Measurements from ENCODE around the gene CPNE8.

- TF ChIP-seq SUZ12 (IDR thresholded peaks at IDR 0.05; ENCODE audit: extremely low read depth, insufficient read depth, insufficient read length) (no peak), ZNF274 (IDR thresholded peaks at IDR 0.05; ENCODE audit: low read depth, low read length) (no peak), YY1 (IDR thresholded peaks at IDR 0.05; ENCODE audit: insufficient read depth, insufficient read length) (no peak)
Observed at GRCh38 chr12:38915429-38916182, 10.2 kb upstream of the CPNE8 start.
